Limb (tissue), 2 donors: ENCODE results near the gene CCIN.

Experiments
- DNase-seq, 2 donors: peaks; one replicate each; pipeline ENCODE4 v3.0.0-alpha.2; 2016; ENCODE audit errors: extremely low spot score in 2 of 2

The CCIN gene

GRCh38 chr9:36140086-36141084, 28.8 kb upstream of the CCIN start:
- DNase-seq, result no peak

DNA sequence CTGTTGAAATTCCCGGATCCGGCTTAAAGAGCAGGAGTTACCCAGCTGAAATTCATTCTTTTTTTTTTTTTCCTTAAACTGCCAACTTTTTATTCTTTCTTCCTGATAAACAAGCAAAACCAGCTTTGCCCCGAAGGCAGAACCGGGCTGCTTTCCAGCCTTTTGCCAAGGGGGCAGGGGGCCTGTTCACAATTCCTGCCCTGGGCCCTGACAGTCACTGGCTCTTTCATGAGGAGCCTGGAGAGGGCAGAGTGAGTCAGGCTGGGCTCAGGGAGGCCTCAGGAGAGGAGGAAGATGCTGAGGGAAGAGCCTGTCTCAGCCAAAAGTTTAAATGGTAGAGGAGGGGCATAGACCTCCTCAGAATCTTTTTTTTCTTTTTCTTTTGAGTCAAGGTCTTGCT, 27.9 kb upstream of the CCIN start:
- DNase-seq, result no peak

DNA sequence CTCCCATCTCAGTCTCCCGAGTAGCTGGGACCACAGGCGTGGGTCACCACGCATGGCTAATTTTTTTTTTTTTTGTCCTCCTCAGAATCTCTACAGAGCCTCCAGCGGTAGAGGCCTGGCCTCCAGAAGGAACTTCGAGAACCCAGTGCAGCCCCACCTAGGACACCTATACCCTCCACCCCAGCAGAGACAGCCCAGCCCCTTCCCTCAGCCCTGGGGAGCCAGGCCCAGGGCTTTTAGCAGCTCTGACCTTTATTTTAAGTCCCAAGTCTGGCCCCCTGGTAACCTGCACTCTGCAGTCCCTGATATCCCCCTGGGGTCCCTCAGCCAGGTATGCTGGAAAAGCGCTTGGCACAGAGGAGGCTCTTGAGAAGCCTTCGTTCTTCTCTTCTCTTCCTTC, 27.4 kb upstream of the CCIN start:
- DNase-seq, result no peak

DNA sequence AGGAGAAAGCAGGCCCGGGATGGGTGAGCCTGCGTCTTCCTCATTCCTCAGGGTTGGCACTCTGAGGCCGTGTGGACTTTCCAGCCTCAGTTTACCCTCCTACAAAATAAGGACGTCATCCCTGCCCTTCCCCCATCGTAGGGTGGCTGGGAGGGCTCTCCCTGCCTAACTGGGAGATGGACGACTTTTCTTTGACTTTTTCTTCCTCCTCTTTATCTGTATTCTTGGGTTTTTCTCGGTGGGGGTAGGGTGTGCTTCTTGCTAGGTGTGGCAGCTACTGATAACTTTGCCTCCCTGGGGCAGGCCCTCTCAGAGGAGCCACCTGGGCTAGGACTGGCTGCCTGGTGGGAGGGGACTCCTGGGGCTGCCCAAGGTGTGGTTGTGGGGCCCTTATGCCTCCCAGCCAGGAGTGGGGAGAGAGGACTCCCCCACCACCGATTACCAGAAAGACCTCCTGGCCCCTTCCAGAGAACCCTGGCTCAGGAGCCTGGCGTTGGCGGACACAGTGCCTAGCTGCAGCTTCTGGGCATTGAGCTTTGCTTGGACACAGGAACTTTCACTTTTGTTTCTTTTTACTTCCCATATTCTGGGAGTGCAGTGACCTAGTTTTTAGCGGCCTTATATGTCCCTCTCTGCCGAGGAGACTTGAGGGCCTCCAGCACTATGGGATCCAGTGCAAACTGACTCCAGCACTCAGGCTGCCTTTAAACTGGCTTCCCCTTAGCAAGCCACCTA, 26.5 kb upstream of the CCIN start:
- DNase-seq, result no peak

DNA sequence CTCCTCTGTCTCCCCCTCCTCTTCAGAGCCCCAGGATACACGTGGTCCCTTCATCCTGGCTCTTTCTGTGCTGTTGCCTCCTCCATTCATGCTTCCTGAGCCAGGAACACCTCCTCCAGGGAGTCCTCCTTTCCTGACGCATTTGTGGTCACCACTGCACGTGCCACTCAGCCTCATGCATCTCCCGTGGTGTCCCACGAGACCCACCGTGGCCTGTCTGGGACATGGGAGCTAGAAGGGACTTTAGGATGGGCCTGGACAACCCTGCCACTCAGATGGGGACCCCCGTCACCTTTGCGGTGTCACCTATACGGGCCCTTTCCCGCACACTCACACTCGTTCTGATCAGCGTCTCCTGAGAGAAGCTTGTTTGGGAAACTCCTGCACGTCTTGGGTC, 25.9 kb upstream of the CCIN start:
- DNase-seq, result no peak

GRCh38 chr9:36144309-36145232, 24.6 kb upstream of the CCIN start:
- no peak for DNase-seq

- no peak for DNase-seq
Measured at GRCh38 chr9:36145970-36146369, 23.2 kb upstream of the CCIN start.

DNA sequence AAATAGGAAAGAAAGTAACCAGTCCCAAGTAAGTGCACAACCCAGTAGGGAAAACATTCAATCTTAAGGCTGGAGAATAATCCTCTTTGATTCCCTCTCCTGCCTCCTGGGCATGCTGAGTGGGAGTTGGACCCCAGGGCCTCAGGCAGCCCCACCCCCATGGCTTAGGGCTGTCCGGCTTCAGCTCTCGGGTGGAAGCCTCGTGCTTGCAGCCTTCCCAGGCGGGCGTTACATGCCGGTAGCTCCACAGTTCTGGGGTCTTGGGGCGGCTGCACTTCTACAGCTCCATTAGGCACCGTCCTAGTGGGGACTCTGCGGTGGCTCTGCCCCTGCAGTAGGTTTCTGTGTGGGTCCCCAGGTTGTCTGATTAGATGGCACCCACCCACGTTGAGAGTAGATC, 22.5 kb upstream of the CCIN start:
- DNase-seq, result no peak

GRCh38 chr9:36147441-36148175, 21.6 kb upstream of the CCIN start:
- DNase-seq, result no peak

GRCh38 chr9:36148311-36149051, 20.7 kb upstream of the CCIN start:
- DNase-seq, result peak in 1 of 2 donors; percentile 74

- no peak for DNase-seq
Measured at GRCh38 chr9:36149197-36149596, 20.0 kb upstream of the CCIN start.

DNA sequence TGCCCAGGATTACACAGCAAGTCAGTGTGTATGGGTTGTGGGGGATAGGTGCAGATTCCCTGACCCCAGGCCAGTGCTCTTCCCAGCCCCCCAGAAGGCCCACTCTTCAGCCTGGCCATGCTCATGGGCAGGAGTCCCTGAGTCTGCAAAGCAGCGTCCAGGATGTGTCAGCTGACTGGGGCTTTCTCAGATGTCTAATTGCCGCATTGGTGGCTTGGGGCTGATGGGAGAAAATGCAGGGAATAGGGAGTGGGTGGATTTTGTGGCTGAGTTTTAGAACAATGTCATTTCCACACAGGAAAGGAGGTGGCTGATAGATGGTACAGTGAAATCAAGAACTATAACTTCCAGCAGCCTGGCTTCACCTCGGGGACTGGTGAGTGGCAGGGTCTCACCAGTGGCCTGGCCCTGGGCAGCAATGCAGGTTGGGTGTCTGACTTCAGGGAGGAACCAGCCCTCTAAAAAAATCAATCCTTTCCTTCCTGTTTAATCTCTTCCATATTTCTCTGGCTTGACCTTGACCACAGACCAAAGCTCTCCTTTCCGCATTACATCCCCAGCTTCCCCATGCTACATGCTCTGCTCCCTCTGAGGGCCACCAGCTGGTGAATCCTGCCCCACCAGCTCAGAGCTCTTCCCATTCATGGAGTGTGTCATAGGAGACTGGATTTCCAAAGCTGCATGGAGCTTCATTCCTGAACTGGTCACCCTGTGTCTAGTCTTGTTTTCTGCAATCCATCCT, 18.4 kb upstream of the CCIN start:
- DNase-seq, result no peak

- DNase-seq, result no peak
Measured at GRCh38 chr9:36151316-36152210, 17.6 kb upstream of the CCIN start.

DNA sequence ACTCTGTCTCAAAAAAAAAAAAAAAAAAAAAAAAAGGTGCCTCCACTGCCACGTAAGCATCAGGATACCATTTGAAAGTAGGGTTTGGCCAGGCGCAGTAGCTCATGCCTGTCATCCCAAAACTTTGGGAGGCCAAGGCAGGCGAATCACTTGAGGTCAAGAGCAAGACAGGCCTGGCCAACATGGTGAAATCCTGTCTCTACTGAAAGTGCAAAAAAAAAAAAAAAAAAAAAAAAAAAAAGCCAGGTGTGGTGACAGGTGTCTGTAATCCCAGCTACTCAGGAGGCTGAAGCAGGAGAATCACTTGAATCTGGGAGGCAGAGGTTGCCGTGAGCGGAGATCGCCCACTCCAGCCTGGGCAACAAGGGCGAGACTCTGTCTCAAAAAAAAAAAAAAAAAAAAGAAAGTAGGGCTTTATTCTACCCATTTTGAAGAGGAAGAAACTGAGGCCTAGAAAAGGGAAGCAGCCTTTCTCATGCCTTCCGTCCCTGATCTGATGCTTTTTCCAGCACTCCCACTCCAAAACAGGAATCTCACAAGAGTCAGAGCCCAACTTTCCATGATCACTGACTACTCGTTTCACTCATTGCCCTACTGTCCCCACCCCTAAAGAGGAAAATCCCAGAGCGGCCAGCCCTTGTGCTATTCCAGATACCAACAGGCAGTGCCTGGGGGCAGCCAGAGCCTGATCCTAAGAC, 16.3 kb upstream of the CCIN start:
- DNase-seq, result no peak

DNA sequence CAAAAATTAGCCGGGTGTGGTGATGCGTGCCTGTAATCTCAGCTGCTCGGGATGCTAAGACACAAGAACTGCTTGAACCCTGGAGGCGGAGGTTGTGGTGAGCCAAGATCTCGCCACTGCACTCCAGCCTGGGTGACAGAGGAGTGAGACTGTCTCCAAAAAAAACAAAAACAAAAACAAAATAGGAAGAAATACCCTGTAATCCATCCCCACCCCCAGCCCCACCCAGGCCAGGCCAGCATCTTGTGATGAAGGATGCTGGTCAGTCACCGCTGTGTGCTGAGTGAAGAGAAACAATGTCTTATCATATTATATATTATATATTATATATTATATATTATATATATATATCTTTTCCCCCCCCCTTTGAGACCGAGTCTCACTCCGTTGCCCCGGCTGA, 15.4 kb upstream of the CCIN start:
- no peak for DNase-seq

DNA sequence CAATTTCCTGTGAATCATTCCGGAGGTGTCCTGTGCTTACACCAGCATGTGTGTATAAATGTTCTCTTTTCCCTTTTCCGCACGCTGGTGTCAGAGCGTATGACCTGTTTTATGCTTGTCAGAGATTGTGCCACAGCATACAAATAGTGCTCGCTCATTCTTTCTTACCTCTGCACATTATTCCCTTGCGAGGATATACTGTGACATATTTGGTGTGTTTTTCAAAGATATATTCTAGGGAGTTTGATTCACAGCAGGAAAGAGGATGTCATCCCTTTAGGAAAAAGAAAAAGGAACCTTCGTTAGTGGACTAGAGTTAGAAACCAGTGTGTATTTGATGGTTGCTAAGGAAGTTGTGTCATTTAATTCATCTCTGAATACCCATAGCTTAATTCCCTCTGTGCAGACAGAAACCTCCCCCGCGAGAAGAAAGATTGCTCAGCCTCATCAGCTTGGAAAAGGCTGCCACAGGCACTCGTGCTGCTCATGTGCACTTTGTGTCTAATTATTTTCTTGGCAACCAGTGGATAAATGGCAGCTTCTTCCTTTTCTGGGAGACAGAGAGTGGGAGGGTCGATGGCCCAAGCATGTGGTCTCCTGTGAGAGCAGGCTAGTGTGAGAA, 14.7 kb upstream of the CCIN start:
- DNase-seq, result peak in 1 of 2 donors; percentile 51

GRCh38 chr9:36156116-36156515, 13.1 kb upstream of the CCIN start:
- no peak for DNase-seq
